ENCODE data around the gene SSC4D. TPM values are rescaled to one million over a fixed set of nuclear protein-coding genes. Genes with fewer than 3 reads are reported as not detected.
"Not testable (repeated sequence)": the region's sequence is repeated elsewhere in the genome, so short reads cannot be mapped to it uniquely, and the experiment has no call there.

Gene SSC4D
- total RNA-seq, result under 1 TPM; 0.61 to 0.62 TPM

DNA sequence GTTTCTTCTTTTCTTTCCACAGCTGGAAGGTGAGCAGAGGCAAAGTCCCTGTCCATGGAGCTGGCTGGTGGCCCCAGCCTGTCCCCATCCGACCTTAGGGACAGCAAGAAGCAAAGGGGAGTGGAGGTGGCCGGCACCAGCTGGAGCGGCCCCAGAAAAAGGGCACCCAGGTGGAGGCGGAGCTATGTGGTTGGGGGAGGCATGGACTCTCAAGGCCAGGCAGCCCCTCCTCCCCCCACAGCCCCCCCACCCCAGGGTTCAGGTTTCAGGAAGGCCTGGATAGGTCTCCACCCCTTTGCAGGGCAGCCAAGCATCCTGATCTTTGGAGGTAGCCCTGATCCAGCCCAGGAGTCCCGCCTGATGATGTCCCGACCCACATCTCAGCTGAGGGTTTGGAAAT is at the start of gene SSC4D:
TSS of gene SSC4D (minus strand) at position 161 of the 400 bp plus-strand sequence. CDS start 5,258 bp downstream, outside the sequence.
- DNase-seq (ENCODE audit: low spot score in 2 of 2), result no peak
- ATAC-seq, result no peak
- Mint-ChIP-seq H3K9me3 (no peaks in the 10 kb centered on the region), H3K36me3 (no peaks in the 10 kb centered on the region), H3K27ac (no peak within 1 kb of the TSS)

DNA sequence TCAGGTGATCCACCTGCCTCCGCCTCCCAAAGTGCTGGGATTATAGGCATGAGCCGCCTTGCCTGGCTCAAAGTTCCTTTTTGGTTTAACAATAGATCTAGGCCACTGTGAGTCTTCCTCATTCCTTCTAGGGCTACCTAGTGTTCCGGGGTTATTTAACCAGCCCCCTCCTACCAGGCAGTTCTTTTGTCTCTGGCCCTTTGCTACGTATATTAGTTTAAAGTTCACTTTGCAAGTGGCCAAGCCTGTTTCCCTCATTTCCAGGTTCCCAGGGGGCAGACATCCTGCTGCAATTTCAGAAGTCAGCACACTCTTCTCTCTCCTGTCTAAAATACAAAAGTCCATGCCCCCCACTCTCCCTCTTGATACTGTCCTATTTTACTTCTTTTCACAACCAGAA is 49.0 kb upstream of the SSC4D start:
- H3K36me3 Mint-ChIP-seq; ATAC-seq; H3K27ac Mint-ChIP-seq; H3K9me3 Mint-ChIP-seq; DNase-seq (ENCODE audit: low spot score in 2 of 2): not testable (repeated sequence)

DNA sequence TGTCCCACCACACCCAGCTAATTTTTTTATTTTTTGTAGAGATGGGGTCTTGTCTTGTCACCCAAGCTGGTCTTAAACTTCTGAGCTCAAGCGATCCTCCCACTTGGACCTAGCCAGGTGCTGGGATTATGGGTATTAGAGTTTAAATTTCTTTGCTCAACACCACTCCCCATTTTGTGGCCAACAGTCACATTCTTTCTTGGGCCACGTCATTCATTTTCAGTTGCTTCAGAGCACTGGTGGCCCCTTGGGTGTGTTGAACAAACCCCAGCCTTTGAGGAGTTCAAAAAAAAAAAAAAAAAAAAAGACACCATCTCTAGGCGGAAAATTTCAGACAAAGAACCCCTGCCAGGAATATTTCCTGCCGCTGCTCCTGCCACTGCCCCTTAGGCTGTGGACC is 47.5 kb upstream of the SSC4D start:
- not testable (repeated sequence) for H3K36me3 Mint-ChIP-seq; DNase-seq (ENCODE audit: low spot score in 2 of 2); ATAC-seq; H3K27ac Mint-ChIP-seq; H3K9me3 Mint-ChIP-seq

- H3K27ac Mint-ChIP-seq; H3K36me3 Mint-ChIP-seq; DNase-seq (ENCODE audit: low spot score in 2 of 2); H3K9me3 Mint-ChIP-seq: not testable (repeated sequence)
- ATAC-seq, result peak; percentile 82 to 83
Observed at GRCh38 chr7:76445577-76446008, 36.1 kb upstream of the SSC4D start.

- ATAC-seq, result peak; percentile 51 to 71
- H3K9me3 Mint-ChIP-seq; H3K36me3 Mint-ChIP-seq; DNase-seq (ENCODE audit: low spot score in 2 of 2): not testable (repeated sequence)
- peak overlapping the region in 1 of 2 donors; percentile 92 for H3K27ac Mint-ChIP-seq
Observed at GRCh38 chr7:76443846-76444245, 34.3 kb upstream of the SSC4D start.

- H3K36me3 Mint-ChIP-seq; DNase-seq (ENCODE audit: low spot score in 2 of 2); H3K9me3 Mint-ChIP-seq; H3K27ac Mint-ChIP-seq; ATAC-seq: not testable (repeated sequence)
Observed at GRCh38 chr7:76442664-76443446, 33.4 kb upstream of the SSC4D start.

DNA sequence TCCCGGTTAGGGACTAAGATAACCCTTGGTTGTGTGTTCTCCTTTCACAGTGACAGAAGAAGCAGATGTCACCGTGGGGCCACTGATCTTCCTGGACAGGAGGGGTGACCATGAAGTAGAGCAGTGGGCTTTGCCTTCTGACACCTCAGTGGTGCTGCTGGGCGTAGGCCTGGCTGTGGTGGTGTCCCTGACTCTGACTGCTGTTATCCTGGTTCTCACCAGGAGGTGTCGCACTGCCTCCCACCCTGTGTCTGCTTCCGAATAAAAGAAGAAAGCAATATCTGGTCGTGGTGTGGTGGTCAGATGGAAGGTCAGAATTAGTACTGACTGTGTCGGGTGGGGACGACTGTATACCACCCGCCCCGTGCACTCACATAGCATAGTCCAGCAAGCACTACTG is 32.3 kb upstream of the SSC4D start:
- H3K36me3 Mint-ChIP-seq; DNase-seq (ENCODE audit: low spot score in 2 of 2); H3K9me3 Mint-ChIP-seq; H3K27ac Mint-ChIP-seq: not testable (repeated sequence)
- peak; percentile 48 for ATAC-seq

DNA sequence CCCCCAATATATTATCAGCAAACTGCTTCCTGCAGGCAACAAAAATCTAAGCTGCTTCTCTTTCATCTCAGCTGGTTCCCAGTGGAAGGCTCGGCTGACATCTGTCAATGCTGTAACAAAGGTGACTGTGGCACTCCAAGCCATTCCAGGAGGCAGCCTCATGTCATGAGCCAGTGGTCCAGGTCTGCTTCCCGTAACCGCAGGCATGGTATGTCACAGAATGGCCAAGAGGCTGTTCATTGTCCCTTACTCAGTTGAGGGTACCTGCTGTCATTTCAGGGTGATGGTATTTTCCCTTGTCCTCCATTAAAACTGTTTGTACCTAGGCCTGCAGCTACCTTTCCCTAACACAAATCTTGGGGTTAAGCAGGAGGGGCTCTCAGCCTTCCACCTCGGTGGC is 30.9 kb upstream of the SSC4D start:
- H3K36me3 Mint-ChIP-seq; H3K27ac Mint-ChIP-seq; ATAC-seq; DNase-seq (ENCODE audit: low spot score in 2 of 2); H3K9me3 Mint-ChIP-seq: not testable (repeated sequence)

- not testable (repeated sequence) for ATAC-seq; H3K27ac Mint-ChIP-seq; H3K9me3 Mint-ChIP-seq; DNase-seq (ENCODE audit: low spot score in 2 of 2); H3K36me3 Mint-ChIP-seq
Observed at GRCh38 chr7:76439120-76439888, 29.8 kb upstream of the SSC4D start.

DNA sequence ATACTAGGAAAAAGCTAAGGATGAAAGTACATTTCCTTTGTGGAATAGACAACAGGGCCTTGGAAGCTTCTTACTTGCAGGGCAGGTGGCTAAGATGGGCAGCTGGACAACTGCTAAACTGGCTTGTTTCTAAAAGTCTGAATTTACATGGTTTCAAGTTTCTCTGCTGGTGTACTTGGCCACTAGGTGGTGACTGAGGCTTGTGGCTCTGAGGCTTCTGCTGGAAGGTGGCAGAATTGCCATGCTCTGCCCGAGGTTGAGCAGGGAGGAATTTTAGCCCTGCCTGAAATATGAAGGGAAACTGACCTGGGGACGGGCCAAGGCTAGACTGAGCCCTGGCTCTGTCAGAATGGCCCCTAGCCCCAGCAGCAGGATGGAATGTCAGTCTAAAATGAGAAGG is 28.4 kb upstream of the SSC4D start:
- H3K27ac Mint-ChIP-seq, H3K36me3 Mint-ChIP-seq, H3K9me3 Mint-ChIP-seq: not testable (repeated sequence)
- peak; percentile 75 to 77 for ATAC-seq
- DNase-seq (ENCODE audit: low spot score in 2 of 2), result peak in 1 of 2 donors; percentile 57

- Mint-ChIP-seq H3K9me3 (no peaks in the 10 kb centered on the region), H3K27ac (peak overlapping the region in 1 of 2 donors; percentile 35), H3K36me3 (no peaks in the 10 kb centered on the region)
- DNase-seq (ENCODE audit: low spot score in 2 of 2) (no peak), ATAC-seq (no peak)
Observed at GRCh38 chr7:76430836-76431235, 21.3 kb upstream of the SSC4D start.

DNA sequence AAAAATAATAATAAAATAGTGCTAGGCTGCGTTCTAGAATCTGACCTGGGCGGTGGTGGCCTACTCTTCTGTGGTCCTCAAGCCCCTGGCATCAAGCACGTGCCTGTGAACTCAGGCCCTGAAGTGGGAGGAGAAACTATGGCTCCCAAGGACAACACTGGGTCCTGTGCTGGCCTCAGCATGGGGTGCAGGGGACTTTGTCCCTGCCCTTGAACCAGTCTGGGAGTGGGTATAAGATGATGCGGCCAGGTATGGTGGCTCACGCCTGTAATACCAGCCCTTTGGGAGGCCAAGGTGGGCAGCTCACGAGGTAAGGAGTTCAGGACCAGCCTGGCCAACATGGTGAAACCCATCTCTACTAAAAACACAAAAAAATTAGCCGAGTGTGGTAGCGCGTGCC is 20.7 kb upstream of the SSC4D start:
- Mint-ChIP-seq H3K36me3 (no peaks in the 10 kb centered on the region), H3K27ac (no peak overlapping the region)
- no peak for ATAC-seq

GRCh38 chr7:76428868-76429805 is 19.6 kb upstream of the SSC4D start:
- Mint-ChIP-seq H3K36me3 (no peaks in the 10 kb centered on the region), H3K9me3 (no peaks in the 10 kb centered on the region), H3K27ac (no peak overlapping the region)
- ATAC-seq, result no peak
- DNase-seq (ENCODE audit: low spot score in 2 of 2), result no peak

More for the DNA sequence above, 20.7 kb upstream of the SSC4D start:
- DNase-seq (ENCODE audit: low spot score in 2 of 2), result no peak
- no peaks in the 10 kb centered on the region for H3K9me3 Mint-ChIP-seq

DNA sequence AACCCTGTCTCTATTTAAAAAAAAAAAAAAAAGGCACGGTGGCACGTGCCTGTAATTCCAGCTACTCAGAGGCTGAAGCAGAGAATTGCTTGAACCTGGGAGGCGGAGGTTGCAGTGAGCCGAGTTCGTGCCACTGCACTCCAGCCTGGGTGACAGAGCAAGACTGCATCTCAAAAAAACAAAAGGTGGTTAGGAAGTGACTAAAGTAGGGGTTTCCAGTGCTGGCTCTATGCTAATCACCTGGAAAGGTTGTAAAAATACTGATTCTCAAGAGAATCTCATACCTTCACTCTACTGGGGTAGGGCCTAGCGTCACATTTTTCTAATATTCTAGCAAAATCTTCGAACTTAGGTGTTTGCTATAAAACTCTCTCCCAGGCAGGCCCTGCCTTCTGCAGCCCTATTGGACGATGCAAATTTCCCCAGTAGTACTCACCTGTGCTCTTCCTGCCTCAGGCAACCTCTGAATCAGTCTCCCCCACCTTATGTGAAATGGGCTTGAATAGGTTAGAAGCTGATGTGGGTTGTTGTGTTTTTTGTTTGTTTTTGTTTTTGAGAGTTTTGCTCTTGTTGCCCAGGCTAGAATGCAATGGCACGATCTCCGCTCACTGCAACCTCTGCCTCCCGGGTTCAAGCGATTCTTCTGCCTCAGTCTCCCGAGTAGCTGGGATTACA is 18.8 kb upstream of the SSC4D start:
- H3K9me3 Mint-ChIP-seq, result no peaks in the 10 kb centered on the region
- peak in 1 of 2 donors; percentile 66 for ATAC-seq
- no peak for DNase-seq (ENCODE audit: low spot score in 2 of 2)
- H3K36me3 Mint-ChIP-seq, result no peaks in the 10 kb centered on the region
- H3K27ac Mint-ChIP-seq, result no peak overlapping the region

DNA sequence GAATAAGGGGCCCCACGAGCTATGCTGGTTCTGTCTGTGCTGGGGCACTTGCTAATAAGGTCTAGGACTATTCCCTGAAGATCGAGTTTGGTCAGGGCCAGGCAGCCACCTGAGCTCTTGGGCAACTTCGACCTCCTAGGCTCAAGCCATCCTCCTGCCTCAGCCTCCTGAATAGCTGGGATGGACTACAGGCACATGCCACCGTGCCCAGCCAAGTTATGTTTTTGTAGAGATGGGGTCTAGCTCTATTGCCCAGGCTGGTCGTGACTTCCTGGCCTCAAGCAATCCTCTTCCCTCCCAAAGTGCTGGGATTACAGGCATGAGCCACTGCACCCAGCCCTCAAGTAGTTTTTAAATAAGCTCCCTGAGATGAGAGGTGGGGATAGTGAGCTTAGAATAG is 18.1 kb upstream of the SSC4D start:
- DNase-seq (ENCODE audit: low spot score in 2 of 2) (no peak), ATAC-seq (no peak)
- no peaks in the 10 kb centered on the region for H3K36me3 Mint-ChIP-seq
- H3K27ac Mint-ChIP-seq, result no peak overlapping the region
- H3K9me3 Mint-ChIP-seq, result no peaks in the 10 kb centered on the region

- ATAC-seq (no peak), DNase-seq (ENCODE audit: low spot score in 2 of 2) (no peak)
- Mint-ChIP-seq H3K27ac (no peak overlapping the region), H3K9me3 (no peaks in the 10 kb centered on the region), H3K36me3 (no peaks in the 10 kb centered on the region)
Observed at GRCh38 chr7:76426246-76426645, 16.7 kb upstream of the SSC4D start.

All from activated naive CD4-positive, alpha-beta T cell treated with anti-CD3 and anti-CD28 coated beads, Interleukin-2, amount 50 U/mL, for 72 hours (primary cell).